Vagina (tissue), 2 donors: Measurements from ENCODE around the gene ATG4D. TPM values are rescaled to one million over a fixed set of nuclear protein-coding genes. Genes with fewer than 3 reads are reported as not detected.

Source experiments
- DNase-seq, 2 donors: peaks; one replicate each; pipeline ENCODE4 v3.0.0-alpha.2; 2017; ENCODE audit errors: extremely low spot score in 2 of 2
- H3K27ac ChIP-seq: fragments of 200-600 bp; sonication (generic); one replicate; pipeline ENCODE4 v1.5.1; 2019
- H3K27me3 ChIP-seq: fragments of 200-600 bp; sonication (generic); one replicate; pipeline ENCODE4 v1.5.1; 2019
- H3K36me3 ChIP-seq, 2 donors: fragments of 200-600 bp; sonication (generic); one replicate each; pipeline ENCODE4 v1.5.1; 2017 to 2019
- H3K4me1 ChIP-seq: fragments of 200-600 bp; sonication (generic); one replicate; pipeline ENCODE4 v1.5.1; 2019
- H3K4me3 ChIP-seq, 2 donors: fragments of 200-600 bp; sonication (generic); 1 replicate in 1 of 2; 2 replicates in 1 of 2; pipeline ENCODE4 v1.5.1; 2016 to 2019
- H3K9me3 ChIP-seq: fragments of 200-600 bp; sonication (generic); one replicate; pipeline ENCODE4 v1.5.1; 2019
- POLR2A ChIP-seq, 2 donors: fragments of 450-650 bp; IDR thresholded peaks; one replicate each; pipeline ENCODE4 v1.6.1; 2017; ENCODE audit warnings: antibody characterized with exemption in 2 of 2, mild to moderate bottlenecking in 2 of 2, moderate library complexity in 2 of 2
- POLR2AphosphoS5 ChIP-seq, 2 donors: sonication (generic); formaldehyde crosslinking; IDR thresholded peaks; one replicate each; pipeline ENCODE4 v1.9.0; 2017; ENCODE audit warnings: antibody characterized with exemption in 2 of 2, mild to moderate bottlenecking in 2 of 2, low read depth in 1 of 2; ENCODE audit not compliant: insufficient read depth in 1 of 2
- intact Hi-C: fragments of 100-400 bp; cut with DNase I; formaldehyde crosslinking; loops from one replicate; pipeline ENCODE4 v1.15.1; 2023
- total RNA-seq: library from RNA; depleted of rRNA; stranded (reverse); fragments of >200 nt; gene quantifications from one replicate; pipeline ENCODE4 v1.2.3, GENCODE V29; 2016
- TF ChIP-seq, protein P1 (sequence below), 3 experiments: fragments of 450-650 bp in 2 of 3; fragments of 200-600 bp in 1 of 3; sonication (generic) in 1 of 3; IDR thresholded peaks; one replicate each; pipeline ENCODE4 v1.5.1; 2017 to 2019; ENCODE audit warnings: antibody characterized with exemption in 3 of 3, mild to moderate bottlenecking in 2 of 3, moderate library complexity in 2 of 3

The ATG4D gene
- total RNA-seq, 1 donor from 2014 or later, result 18.2 TPM

DNA sequence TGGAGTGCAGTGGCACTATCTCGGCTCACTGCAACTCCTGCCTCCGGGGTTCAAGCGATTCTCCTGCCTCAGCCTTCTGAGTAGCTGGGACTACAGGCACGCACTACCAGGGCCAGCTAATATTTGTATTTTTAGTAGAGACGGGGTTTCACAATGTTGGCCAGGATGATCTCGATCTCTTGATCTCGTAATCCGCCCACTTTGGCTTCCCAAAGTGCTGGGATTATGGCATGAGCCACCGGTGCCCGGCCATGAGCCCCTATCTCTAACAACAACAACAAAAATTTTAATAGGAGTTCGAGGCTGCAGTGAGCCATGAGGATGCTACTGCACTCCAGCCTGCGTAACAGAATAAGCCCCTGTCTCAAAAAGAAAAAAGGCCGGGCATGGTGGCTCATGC lies 38.4 kb downstream of the ATG4D start:
- Histone ChIP-seq H3K27ac (no peak overlapping the region), H3K36me3 (no peaks in the 10 kb centered on the region), H3K4me1 (peaks cover 7% of the 10 kb centered on the region), H3K9me3 (no peaks in the 10 kb centered on the region), H3K27me3 (no peaks in the 10 kb centered on the region), H3K4me3 (no peak overlapping the region)
- intact Hi-C loops, result no loop called here
- TF ChIP-seq, protein P1, sequence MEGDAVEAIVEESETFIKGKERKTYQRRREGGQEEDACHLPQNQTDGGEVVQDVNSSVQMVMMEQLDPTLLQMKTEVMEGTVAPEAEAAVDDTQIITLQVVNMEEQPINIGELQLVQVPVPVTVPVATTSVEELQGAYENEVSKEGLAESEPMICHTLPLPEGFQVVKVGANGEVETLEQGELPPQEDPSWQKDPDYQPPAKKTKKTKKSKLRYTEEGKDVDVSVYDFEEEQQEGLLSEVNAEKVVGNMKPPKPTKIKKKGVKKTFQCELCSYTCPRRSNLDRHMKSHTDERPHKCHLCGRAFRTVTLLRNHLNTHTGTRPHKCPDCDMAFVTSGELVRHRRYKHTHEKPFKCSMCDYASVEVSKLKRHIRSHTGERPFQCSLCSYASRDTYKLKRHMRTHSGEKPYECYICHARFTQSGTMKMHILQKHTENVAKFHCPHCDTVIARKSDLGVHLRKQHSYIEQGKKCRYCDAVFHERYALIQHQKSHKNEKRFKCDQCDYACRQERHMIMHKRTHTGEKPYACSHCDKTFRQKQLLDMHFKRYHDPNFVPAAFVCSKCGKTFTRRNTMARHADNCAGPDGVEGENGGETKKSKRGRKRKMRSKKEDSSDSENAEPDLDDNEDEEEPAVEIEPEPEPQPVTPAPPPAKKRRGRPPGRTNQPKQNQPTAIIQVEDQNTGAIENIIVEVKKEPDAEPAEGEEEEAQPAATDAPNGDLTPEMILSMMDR (IDR thresholded peaks at IDR 0.05), result no peak
- TF ChIP-seq POLR2A (IDR thresholded peaks at IDR 0.05) (no peak), POLR2AphosphoS5 (IDR thresholded peaks at IDR 0.05; ENCODE audit: insufficient read depth in 1 of 2, low read depth in 1 of 2) (no peak)
- no peak for DNase-seq

DNA sequence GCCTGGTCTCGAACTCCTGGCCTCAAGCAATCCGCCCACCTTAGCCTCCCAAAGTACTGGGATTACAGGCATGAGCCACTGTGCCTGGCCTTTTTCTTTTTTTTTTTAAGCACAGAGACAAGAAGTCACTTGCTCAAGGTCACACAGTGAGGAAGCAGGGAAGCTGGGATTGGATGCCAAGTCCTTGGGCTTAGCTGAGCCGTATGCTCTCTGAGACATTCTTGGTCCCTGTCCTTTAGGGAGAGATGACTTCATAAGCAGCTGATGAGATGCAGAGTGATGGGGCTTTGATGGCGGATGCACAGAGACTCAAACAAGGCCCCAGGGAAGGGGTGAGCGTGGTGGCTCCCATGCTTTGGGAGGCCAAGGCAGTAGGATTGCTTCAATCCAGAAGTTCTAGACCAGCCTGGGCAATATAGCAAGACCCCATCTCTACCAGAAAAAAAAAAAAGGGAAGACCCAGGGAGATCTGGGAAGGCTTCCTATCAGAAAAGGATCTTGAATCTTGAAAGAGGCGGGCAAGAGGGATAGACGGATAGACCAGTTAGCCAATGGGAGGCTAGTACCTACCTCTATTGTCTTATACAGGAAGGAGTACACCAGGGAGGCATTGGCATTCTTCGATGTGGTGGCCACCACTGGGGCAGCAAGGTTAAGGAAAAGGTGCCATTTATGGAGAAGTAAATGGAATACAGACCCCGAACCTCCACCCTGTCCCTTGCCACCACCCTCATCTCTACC lies 39.5 kb downstream of the ATG4D start:
- TF ChIP-seq, protein P1 (IDR thresholded peaks at IDR 0.05), result no peak
- TF ChIP-seq POLR2AphosphoS5 (IDR thresholded peaks at IDR 0.05; ENCODE audit: insufficient read depth in 1 of 2, low read depth in 1 of 2) (no peak), POLR2A (IDR thresholded peaks at IDR 0.05) (no peak)
- no peaks in the 10 kb centered on the region for H3K27me3 ChIP-seq
- DNase-seq, result no peak
- no peak overlapping the region for H3K4me3 ChIP-seq
- peaks cover 7% of the 10 kb centered on the region for H3K4me1 ChIP-seq
- H3K9me3 ChIP-seq, result no peaks in the 10 kb centered on the region
- no peak overlapping the region for H3K27ac ChIP-seq
- intact Hi-C loops, result no loop called here
- H3K36me3 ChIP-seq, result no peaks in the 10 kb centered on the region

DNA sequence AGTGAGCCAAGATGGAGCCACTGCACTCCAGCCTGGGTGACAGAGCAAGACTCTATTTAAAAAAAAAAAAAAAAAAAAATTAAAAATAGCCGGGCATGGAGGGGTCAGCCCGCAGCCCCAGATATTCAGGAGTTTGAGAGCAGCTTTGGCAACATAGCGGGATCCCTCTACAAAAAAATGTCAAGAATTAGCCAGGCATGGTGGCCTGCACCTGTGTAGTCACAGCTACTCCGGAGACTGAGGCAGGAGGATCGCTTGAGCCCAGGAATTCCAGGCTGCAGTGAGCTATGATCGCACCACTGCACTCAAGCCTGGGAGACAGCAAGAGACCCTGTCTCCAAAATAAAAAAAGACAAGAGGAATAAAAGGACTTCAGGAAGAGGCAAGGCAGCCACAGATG lies 42.7 kb downstream of the ATG4D start:
- intact Hi-C loops, result no loop called here
- no peaks in the 10 kb centered on the region for H3K27me3 ChIP-seq
- DNase-seq, result no peak
- H3K27ac ChIP-seq, result no peak overlapping the region
- no peaks in the 10 kb centered on the region for H3K36me3 ChIP-seq
- peaks cover 3% of the 10 kb centered on the region for H3K4me1 ChIP-seq
- H3K9me3 ChIP-seq, result no peaks in the 10 kb centered on the region
- H3K4me3 ChIP-seq, result peak overlapping the region in 1 of 2 donors; percentile 48
- TF ChIP-seq POLR2AphosphoS5 (IDR thresholded peaks at IDR 0.05; ENCODE audit: insufficient read depth in 1 of 2, low read depth in 1 of 2), result no peak
- TF ChIP-seq, protein P1 (IDR thresholded peaks at IDR 0.05), result no peak
- no peak for TF ChIP-seq POLR2A (IDR thresholded peaks at IDR 0.05)

DNA sequence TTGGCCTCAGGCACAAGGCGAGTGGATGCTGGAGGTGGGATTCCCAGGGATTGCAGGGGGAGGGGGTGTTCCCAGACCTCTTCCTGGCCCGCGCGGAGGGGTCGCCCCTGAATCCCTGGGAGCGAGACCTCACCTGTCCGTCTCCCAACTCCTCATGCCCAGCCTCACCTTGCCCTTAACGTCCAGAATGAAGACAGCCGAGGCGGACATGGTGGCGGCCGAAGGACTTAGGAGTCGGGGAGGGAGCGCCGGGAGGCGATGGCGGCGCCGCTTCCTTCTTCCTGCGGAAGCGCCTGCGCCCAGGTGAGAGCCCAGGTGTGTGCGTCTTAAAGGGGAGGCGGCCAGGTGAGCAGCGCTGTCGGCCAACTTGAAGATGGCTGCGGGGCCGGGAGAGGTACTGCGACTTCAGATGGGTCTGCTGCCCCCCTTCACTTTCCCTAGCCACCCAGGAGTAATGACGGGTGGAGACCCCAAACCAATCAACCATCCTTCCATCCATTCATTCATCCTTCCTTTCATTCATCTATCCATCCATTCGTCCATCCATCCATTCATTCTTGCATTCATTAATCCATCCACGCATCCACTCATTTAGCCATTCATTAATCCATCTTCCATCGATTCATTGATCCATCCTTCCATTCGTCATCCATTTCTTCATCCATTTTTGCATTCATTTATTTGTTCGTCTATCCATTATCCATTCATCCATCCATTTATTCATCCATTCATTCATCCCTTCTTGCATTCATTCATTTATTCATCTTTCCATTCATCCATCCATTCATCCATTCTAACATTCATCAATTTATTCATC lies 43.5 kb downstream of the ATG4D start, which contains the start of gene AP1M2:
TSS of gene AP1M2 (minus strand) at position 291 of the 817 bp plus-strand sequence. CDS start at position 210, 81 bp downstream.
- DNase-seq, result no peak
- Histone ChIP-seq H3K4me3 (peak within 1 kb of the TSS in 1 of 2 donors; percentile 48), H3K27ac (no peak within 1 kb of the TSS), H3K4me1 (no peaks in the 10 kb centered on the region), H3K9me3 (no peaks in the 10 kb centered on the region), H3K27me3 (no peaks in the 10 kb centered on the region), H3K36me3 (no peaks in the 10 kb centered on the region)
- TF ChIP-seq, protein P1 (IDR thresholded peaks at IDR 0.05), result no peak
- TF ChIP-seq POLR2AphosphoS5 (IDR thresholded peaks at IDR 0.05; ENCODE audit: insufficient read depth in 1 of 2, low read depth in 1 of 2), result no peak
- intact Hi-C loops, result no loop called here

DNA sequence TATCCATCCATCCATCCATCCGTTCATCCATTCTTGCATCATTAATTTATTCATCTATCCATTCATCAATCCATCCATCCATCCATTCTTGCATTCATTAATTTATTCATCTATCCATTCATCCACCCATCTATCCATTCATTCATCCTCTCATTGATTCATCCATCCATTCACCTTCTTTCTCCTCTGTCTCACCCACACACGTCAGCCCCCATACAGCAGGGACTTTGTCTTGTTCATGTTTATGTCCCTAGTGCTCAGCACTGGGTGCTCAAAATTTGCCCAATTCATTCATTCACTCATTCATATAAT lies 44.1 kb downstream of the ATG4D start:
- Histone ChIP-seq H3K36me3 (no peaks in the 10 kb centered on the region), H3K4me3 (no peak overlapping the region), H3K27me3 (no peaks in the 10 kb centered on the region), H3K27ac (no peak overlapping the region), H3K9me3 (no peaks in the 10 kb centered on the region), H3K4me1 (no peaks in the 10 kb centered on the region)
- TF ChIP-seq POLR2A (IDR thresholded peaks at IDR 0.05) (no peak), POLR2AphosphoS5 (IDR thresholded peaks at IDR 0.05; ENCODE audit: insufficient read depth in 1 of 2, low read depth in 1 of 2) (no peak)
- TF ChIP-seq, protein P1 (IDR thresholded peaks at IDR 0.05), result no peak
- intact Hi-C loops, result no loop called here
- DNase-seq, result no peak
